ENCODE results near the gene MGAT5. TPM values are rescaled to one million over a fixed set of nuclear protein-coding genes. Genes with fewer than 3 reads are reported as not detected.
A peak's percentile ranks its signal among the peaks of the same experiment; 100 is the strongest.

Gene MGAT5
- total RNA-seq, 1 experiment from 2014 or later = 95.3 TPM

DNA sequence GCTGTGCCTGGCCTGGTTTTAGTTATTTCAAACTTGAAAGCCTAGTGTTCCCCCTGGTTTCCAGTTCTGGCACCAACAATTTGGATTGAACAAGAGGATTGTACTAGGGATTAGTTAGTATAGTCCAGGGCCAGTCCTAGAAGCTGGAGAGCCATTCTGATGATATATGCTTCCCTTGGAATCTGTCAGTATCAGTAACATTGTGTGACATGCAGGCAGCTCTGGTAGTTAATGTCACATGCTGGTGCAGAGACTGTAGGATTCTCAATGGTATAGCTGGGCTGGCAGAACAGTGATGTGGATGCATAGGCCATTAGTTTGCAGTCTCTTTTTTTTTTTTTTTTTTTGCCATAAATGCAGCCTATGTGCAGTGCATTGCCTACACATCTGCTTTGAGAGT is 3.6 kb downstream of the MGAT5 start:
- no peak for DNase-seq
- H3K4me3 ChIP-seq = no peak overlapping the region
- H3K9me3 ChIP-seq (replicated peaks) = no peaks in the 10 kb centered on the region
- peaks cover 30% of the 10 kb centered on the region for H3K36me3 ChIP-seq
- no peak overlapping the region for H3K27ac ChIP-seq
- no peaks in the 10 kb centered on the region for H3K27me3 ChIP-seq
- H3K4me1 ChIP-seq = peaks cover 30% of the 10 kb centered on the region

GRCh38 chr2:134257965-134258683 is 4.3 kb downstream of the MGAT5 start:
- no peaks in the 10 kb centered on the region for H3K9me3 ChIP-seq (replicated peaks)
- no peak overlapping the region for H3K4me3 ChIP-seq
- H3K27ac ChIP-seq = no peak overlapping the region
- peaks cover 24% of the 10 kb centered on the region for H3K36me3 ChIP-seq
- H3K4me1 ChIP-seq = peaks cover 30% of the 10 kb centered on the region
- DNase-seq = no peak
- no peaks in the 10 kb centered on the region for H3K27me3 ChIP-seq

DNA sequence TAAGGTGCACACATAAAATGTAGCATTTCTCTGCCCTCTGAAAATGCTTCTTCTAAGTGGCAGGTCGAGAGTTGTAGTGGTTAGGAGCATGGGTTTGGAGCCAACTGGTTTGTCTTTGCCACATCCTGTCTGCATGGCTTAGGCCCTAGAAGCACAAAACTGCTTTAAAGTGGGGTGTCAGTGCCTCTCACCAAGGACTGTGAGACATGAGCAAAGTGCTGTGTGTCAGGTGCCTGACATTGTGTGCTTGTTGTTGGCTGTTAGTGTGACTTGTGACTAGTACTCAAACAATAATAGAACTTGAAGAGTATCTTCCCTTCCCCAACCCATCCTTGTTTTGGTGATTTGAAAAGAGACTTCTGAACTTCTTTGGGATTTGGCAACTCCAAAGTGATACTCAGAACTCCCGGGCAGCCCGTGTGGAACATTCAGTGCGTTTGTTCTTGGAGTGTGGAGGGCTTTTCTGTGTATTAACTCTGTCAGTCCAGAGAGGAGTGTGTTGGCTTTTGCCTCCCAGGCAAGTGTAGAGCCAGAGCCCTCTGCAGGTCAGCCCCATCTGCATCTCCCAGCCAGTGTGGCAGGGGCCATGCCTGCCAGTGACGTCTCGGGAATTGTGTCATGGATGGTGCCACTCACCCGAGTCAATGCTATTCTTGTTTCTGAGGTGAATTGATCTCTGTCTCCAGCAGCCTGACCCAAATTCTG is 5.0 kb downstream of the MGAT5 start:
- Histone ChIP-seq H3K9me3 (replicated peaks) (no peaks in the 10 kb centered on the region), H3K36me3 (peaks cover 21% of the 10 kb centered on the region), H3K27ac (no peak overlapping the region), H3K4me1 (peaks cover 28% of the 10 kb centered on the region), H3K27me3 (no peaks in the 10 kb centered on the region), H3K4me3 (no peak overlapping the region)
- DNase-seq = no peak

DNA sequence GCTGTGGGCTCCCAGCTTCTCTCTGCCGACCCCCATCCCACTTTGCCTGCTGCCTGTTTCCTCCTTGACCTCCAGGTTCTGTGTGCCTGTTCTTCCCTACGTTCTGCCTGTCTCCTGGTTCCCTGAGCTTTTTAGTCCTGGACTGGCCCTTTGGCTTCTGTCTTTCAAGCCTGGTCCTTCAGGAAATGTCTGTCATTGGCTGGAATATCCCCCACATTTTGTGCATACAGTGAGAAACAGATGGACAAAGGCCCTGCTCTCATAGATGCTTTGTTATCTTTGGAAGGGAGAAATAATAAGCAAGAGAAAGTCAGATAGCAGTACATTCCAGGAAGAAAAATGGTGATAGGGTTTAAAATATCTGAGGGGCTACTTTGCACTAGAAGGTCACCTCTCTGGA is 5.7 kb downstream of the MGAT5 start:
- H3K4me1 ChIP-seq = peaks cover 27% of the 10 kb centered on the region
- peaks cover 17% of the 10 kb centered on the region for H3K36me3 ChIP-seq
- H3K27me3 ChIP-seq = no peaks in the 10 kb centered on the region
- no peak overlapping the region for H3K4me3 ChIP-seq
- no peak for DNase-seq
- no peaks in the 10 kb centered on the region for H3K9me3 ChIP-seq (replicated peaks)
- no peak overlapping the region; the same call in 1 of the 2 replicates for H3K27ac ChIP-seq

DNA sequence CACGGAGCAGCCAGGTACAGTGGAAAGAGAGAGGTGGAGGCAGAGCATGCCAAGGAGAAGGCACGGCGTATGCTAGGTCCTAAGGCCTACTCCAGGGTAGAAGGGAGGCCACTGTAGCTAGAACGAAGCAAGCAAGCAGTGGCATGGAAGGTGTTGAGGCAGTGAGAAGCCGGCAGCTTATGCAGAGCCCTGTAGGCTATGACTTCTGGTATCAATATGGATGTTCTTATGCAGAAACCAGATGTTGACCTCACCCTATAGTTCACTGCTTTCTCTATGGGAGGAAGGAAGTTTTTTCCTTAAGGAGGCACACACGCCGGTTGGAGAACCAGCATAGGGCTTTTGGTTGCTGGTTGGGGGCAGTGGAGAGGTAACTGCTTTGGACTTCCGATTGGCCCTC is 6.1 kb downstream of the MGAT5 start:
- peak overlapping the region; percentile 13; the same call in 1 of the 2 replicates for H3K27ac ChIP-seq

GRCh38 chr2:134260713-134261112 is 6.8 kb downstream of the MGAT5 start:
- Histone ChIP-seq H3K4me1 (peaks cover 27% of the 10 kb centered on the region), H3K27ac (peak overlapping the region; percentile 13; the same call in 1 of the 2 replicates)
- DNase-seq = peak; percentile 50 to 76

More for the DNA sequence above, 6.1 kb downstream of the MGAT5 start:
- Histone ChIP-seq H3K4me3 (no peak overlapping the region), H3K36me3 (peaks cover 14% of the 10 kb centered on the region), H3K9me3 (replicated peaks) (no peaks in the 10 kb centered on the region), H3K27me3 (no peaks in the 10 kb centered on the region), H3K4me1 (peaks cover 27% of the 10 kb centered on the region)
- no peak for DNase-seq

GRCh38 chr2:134261398-134262131 is 7.7 kb downstream of the MGAT5 start:
- no peak for DNase-seq
- no peaks in the 10 kb centered on the region for H3K9me3 ChIP-seq (replicated peaks)
- no peak overlapping the region for H3K4me3 ChIP-seq
- H3K4me1 ChIP-seq = peaks cover 27% of the 10 kb centered on the region
- H3K36me3 ChIP-seq = peaks cover 6% of the 10 kb centered on the region
- peak overlapping the region; percentile 13; the same call in 1 of the 2 replicates for H3K27ac ChIP-seq
- H3K27me3 ChIP-seq = no peaks in the 10 kb centered on the region

More at GRCh38 chr2:134260713-134261112, 6.8 kb downstream of the MGAT5 start:
- Histone ChIP-seq H3K27me3 (no peaks in the 10 kb centered on the region), H3K4me3 (no peak overlapping the region), H3K9me3 (replicated peaks) (no peaks in the 10 kb centered on the region), H3K36me3 (peaks cover 12% of the 10 kb centered on the region)

DNA sequence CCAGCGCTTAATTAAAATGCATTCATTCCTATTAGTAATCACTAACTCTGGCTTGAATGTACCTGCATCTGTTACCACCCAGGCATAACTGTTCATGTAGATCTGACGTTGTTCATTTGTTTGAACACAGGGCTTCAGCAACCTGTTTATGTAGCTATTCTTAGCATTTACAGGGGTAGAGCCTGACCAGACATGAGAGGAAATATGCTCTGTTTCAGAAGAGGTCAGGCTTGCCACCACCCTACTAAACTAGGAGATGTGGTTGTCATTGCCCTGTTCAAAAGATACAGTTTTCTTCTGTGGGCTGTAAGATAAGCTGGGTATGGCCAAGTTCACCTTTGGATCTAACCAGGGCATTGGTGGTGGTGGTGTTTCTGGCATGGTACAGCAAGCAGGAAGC is 8.8 kb downstream of the MGAT5 start:
- Histone ChIP-seq H3K27me3 (no peaks in the 10 kb centered on the region), H3K4me1 (peaks cover 27% of the 10 kb centered on the region), H3K4me3 (no peak overlapping the region), H3K36me3 (peaks cover 6% of the 10 kb centered on the region), H3K9me3 (replicated peaks) (no peaks in the 10 kb centered on the region), H3K27ac (no peak overlapping the region)
- DNase-seq = no peak

DNA sequence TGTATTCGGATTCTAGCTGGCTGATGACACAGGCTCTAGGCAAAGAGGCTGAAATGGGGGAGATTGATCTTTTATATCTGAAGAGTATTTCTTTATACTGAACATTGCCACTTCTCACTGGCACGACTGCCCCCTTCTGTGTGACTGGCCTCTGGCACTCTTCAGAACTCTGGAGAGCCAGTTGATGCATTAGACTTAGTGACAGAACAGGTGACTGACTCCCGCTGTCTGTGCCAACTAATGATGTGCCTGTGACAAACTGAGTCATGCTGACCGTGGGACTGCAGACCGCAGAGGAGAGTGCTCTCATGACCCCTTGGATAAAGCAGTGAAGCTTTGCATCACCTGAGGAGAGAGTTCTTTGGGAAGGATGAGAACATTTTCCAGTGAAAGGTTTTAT is 14.4 kb downstream of the MGAT5 start:
- H3K9me3 ChIP-seq (replicated peaks) = no peaks in the 10 kb centered on the region
- no peaks in the 10 kb centered on the region for H3K27me3 ChIP-seq
- H3K4me1 ChIP-seq = no peaks in the 10 kb centered on the region
- H3K27ac ChIP-seq = no peak overlapping the region
- DNase-seq = no peak
- H3K4me3 ChIP-seq = no peak overlapping the region
- H3K36me3 ChIP-seq = peaks cover 16% of the 10 kb centered on the region

DNA sequence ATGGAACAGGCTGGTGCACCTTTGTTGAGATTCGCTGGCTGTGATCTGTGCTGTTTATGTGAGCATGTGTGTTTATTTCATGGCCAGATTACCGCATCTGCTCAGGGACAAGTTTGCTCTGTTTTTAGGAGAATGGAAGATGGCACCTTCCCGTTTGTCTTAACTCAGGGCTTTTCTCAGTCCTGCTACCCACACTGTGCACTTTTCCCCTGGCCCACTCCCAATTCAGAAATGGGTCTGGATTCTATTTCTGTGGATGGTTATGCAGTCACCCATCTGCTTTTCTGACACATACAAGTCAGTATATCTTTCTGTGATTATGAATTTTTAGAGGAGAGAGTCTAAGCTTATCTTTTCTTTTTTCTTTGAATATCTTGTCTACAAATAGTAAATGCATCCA is 15.4 kb downstream of the MGAT5 start:
- Histone ChIP-seq H3K36me3 (peaks cover 15% of the 10 kb centered on the region), H3K4me3 (no peak overlapping the region), H3K9me3 (replicated peaks) (no peaks in the 10 kb centered on the region), H3K27ac (no peak overlapping the region), H3K27me3 (no peaks in the 10 kb centered on the region), H3K4me1 (no peaks in the 10 kb centered on the region)
- no peak for DNase-seq

DNA sequence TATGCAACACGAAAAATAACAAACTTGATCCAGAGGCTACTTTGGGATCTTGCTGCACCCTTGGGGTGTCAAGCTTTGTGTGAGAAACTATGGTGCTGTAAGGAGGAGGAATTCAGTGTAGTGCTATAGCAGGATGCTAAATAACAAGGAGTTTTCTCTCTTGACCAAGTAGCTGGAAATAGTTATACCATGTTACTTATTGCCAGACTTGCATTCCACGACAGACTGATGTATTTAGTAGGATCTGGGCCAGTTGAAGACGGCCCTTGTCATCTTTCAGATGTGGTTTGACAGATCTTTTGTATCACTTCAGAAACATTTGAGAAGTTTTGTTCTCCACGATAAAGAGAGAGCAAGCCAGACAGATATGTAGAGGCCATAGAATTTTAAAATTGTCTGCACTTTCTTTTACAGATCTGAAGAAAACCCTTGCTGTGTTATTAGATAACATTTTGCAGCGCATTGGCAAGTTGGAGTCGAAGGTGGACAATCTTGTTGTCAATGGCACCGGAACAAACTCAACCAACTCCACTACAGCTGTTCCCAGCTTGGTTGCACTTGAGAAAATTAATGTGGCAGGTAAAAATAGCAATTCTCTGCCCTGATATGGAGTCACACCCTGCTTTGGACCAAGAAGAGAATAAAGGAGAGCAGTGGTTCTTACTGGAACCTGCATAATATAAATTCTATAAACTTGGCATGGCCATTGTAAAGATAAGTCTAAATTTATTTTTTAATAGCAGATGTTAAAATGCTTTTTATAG is 16.3 kb downstream of the MGAT5 start:
- Histone ChIP-seq H3K4me1 (no peaks in the 10 kb centered on the region), H3K27me3 (no peaks in the 10 kb centered on the region), H3K27ac (no peak overlapping the region), H3K9me3 (replicated peaks) (no peaks in the 10 kb centered on the region), H3K36me3 (peaks cover 13% of the 10 kb centered on the region), H3K4me3 (no peak overlapping the region)
- no peak for DNase-seq

GRCh38 chr2:134271758-134272157 is 17.9 kb downstream of the MGAT5 start:
- H3K27ac ChIP-seq = no peak overlapping the region
- no peaks in the 10 kb centered on the region for H3K27me3 ChIP-seq
- H3K36me3 ChIP-seq = peaks cover 10% of the 10 kb centered on the region
- H3K4me3 ChIP-seq = no peak overlapping the region
- DNase-seq = no peak
- no peaks in the 10 kb centered on the region for H3K4me1 ChIP-seq
- H3K9me3 ChIP-seq (replicated peaks) = no peaks in the 10 kb centered on the region

DNA sequence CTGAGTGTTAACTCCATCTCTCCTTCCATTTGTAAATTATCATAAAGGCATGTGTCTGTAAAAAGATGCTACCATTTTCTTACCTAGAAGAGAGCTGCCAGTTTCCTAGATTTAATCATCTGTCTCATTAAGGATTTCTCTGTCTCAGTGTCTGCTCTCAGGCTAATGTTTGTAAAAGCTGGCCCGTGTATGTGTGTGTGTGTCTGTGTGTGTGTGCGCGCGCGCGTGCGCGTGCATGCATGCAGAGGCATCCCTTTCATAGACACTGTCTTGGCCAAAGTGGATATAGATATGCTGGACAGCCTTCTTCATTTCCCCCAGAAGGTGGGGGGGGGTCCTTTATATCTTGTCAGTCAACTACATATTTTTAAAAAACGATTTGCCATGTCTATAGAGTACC is 18.9 kb downstream of the MGAT5 start:
- no peak overlapping the region for H3K27ac ChIP-seq
- no peaks in the 10 kb centered on the region for H3K4me1 ChIP-seq
- no peak for DNase-seq
- peaks cover 10% of the 10 kb centered on the region for H3K36me3 ChIP-seq
- no peaks in the 10 kb centered on the region for H3K9me3 ChIP-seq (replicated peaks)
- no peak overlapping the region for H3K4me3 ChIP-seq
- no peaks in the 10 kb centered on the region for H3K27me3 ChIP-seq

DNA sequence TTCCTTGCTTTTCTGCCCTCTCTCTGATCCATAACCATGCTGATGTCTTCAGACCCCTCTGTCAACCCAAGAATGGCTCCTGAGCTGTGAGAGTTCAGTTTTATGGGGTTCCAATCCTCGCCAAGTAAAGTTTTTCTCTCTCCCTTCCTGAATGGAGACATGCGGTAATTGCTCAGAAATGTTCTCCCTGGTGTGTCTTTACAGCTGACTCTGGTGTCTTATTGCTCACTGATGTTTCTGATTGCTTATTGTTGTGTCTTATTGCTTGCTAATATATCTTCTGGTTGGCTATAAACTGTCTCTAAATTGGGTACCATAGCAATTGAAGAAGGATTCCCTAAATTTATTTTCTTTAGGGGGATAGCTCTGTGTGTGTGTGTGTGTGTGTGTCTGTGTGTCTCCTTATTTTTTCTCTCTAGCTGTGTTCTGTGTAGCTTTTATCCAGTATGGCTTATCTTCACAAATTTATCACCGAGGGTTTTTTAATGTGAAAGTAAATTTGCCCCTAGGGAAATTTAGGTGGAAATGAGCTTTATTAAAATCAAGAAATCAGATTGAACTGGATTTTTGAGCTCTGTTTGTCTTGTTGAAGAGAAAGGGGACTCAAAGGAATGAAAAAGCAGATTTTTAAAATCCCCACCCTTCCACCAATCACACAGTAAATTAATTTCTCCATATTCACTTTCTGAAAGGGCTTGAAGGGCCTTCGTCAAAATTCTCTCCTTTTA is 19.5 kb downstream of the MGAT5 start:
- H3K27ac ChIP-seq = no peak overlapping the region
- no peak for DNase-seq

More for the DNA sequence above, 19.5 kb downstream of the MGAT5 start:
- Histone ChIP-seq H3K36me3 (peaks cover 10% of the 10 kb centered on the region), H3K4me3 (no peak overlapping the region), H3K4me1 (no peaks in the 10 kb centered on the region), H3K27me3 (no peaks in the 10 kb centered on the region), H3K9me3 (replicated peaks) (no peaks in the 10 kb centered on the region)
